CD4-positive, alpha-beta T cell treated with Interleukin-17A for 1 hour (primary cell): ENCODE data around the gene DEPDC1B.
"Not testable (repeated sequence)": the region's sequence is repeated elsewhere in the genome, so short reads cannot be mapped to it uniquely, and the experiment has no call there.

Source experiments
- DNase-seq: peaks from one replicate; pipeline ENCODE4 v3.0.0-alpha.2; 2020

DEPDC1B gene

DNA sequence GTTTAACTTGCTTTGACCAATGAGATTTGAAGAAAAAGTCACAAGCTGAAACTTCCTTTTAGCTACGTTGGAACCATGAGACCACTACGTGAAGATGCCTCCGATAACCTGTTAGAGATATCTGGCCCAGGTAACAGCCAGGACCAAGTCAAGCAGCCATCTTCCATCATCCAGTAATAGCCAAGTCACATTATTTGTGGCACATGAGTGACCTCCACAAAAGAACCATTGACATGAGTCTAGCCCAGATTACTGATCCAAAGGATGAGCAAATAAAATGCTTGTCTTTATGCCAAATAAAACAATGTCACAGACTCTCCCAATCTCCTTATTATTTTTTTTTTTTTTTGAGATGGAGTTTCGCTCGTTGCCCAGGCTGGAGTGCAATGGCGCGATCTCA is 1.6 kb downstream of the DEPDC1B start:
- DNase-seq = no peak

DNA sequence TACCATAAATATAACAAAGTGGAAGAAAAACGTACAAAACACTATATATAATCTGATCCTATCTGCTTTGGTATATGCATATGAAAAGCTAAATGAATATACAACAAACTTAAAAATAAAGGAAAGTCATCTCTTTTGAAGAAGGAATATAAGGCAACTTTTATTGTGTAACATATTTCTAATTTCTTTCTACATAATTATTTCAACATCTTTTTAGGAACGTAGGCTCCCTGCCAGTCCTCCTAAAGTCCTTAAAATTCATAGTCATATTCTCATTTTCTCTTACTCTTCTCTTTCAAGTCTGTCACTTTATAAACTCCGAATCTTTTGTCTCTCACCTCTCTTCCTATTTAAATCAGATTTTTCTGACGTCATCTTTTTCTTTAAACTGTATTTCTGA is 9.6 kb downstream of the DEPDC1B start:
- no peak for DNase-seq

DNA sequence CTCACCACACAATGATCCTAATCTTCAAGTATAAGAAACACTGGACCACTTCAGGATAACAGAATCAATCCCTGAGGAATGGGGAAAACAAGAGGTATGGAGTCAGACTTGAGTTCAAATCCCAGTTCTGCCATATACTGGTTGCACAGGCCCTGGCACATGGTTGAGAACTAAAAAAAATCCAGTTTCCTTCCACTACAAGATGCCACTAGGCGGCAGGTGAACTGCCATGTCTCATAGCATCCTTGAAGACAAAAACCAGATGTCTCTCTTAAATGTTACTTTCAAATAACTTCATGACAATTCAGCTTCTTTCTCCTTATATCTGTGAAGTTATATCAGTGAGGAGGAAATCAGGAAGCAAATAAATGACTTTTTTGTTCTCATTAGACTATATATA is 11.0 kb downstream of the DEPDC1B start:
- no peak for DNase-seq

DNA sequence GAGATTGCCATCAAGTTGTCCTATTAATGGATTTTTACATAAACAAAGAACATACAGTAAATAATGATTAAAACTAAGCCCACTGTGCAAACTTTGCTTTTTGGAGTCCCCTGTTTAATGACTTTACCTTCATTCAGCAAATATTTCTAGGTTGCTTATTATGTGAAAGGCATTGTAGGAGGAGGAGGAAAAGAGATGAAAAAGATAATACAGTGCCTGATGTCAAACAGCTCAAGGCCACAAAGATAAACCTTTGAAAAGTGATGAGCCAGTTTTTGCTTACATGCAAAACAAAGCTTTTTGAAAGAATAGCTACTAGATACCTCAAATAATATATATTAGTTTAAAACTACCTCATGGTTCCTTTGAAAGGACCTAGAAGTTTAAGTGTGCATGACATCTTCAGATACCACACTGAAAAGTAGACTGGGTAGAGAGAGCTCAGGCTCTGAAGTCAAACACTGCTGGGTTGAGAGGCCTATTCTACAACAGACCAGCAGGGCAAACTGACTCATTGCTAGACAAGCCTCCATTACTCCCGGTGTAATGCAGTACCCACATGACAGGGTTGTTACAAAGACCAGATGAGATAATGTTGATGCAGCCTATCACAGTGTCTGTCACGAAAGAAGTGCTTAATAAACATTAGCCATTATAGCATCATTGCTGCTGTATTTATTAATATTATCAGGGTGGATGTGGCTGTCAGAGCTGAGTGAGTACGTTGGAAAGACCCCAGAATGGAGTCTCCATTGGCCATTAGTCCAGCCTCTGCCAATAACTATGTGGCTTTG is 11.8 kb downstream of the DEPDC1B start:
- peak; percentile 31 for DNase-seq

DNA sequence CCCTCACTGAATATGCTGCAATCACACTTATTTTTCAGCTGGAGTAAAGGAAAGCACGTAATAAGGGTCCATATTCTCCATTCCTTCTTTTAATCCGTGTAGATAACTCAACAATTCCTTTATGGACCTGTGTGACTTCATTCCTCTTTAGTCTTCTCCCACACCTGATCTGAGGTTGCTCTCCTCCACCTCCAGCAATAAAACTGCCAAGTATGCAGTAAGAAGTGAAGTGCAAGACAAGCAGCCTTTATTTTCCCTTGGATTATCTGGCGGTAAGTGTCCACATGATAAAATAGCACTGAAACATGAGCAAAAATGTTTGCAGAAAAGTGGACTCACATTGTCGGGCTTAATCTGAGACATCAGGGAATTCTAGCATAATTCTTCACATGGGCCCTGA is 13.8 kb downstream of the DEPDC1B start:
- no peak for DNase-seq

DNA sequence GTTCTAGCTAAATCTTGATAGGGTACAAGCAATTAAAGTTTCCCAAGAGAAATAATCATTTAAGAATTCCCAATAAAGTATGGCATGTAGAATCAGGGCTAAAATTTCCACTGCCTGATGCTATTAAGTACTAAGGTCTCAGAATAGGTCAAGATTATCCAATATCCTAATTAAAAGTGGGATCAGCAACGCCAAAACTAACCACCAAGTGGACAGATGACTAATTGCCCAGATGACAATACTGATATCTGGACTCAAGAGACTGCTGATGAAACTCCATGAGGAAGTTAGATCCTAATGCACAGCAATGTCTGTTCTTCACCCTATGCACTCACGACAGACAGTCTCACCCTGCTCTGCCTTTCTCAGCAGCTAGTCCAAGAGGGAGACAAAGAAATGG is 14.3 kb downstream of the DEPDC1B start:
- DNase-seq = no peak

DNA sequence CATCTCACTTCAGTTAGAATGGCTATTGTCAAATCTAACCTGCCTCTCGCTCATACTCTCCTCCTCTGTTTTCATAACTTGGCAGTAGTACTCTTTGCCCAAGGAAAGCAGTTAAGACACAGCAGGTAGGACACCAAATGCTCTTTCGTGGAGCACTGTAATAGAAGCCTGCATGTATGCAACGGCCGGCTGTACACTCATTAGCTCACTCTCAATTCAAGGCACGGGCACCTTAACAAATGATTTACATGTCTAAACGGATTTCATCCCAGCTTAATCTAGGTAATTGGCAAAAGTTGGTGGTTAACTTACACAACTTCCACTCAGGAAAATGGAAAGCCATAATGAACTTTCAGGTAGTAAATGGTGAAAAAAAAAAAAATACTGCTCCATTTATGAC is 14.9 kb downstream of the DEPDC1B start:
- no peak for DNase-seq

DNA sequence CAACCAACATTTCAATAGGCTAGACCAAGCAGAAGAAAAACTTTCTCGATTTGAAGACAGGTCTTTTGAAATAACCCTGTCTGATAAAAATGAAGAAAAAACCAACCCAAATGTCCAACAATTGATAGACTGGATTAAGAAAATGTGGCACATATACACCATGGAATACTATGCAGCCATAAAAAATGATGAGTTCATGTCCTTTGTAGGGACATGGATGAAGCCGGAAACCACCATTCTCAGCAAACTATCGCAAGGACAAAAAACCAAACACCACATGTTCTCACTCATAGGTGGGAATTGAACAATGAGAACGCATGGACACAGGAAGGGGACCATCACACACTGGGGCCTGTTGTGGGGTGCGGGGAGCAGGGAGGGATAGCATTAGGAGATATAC is 18.0 kb downstream of the DEPDC1B start:
- not testable (repeated sequence) for DNase-seq

DNA sequence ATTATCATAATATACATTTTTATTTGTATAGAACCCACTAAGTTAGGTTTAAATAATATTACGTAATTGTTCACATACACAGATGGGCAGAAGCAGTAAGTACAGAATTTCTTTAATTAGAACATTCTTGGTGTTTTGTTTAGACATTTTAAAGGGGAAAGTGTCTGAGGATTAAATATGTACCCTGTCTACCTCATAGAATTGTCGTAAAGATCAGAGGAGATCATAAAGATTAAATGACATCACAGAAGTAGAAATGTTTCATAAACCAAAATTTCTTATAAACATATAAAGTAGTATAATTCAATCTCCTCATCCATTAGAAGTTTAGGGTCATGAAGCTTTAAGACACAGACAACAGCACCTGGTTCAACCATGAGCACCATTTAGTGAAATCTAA is 20.1 kb downstream of the DEPDC1B start:
- DNase-seq = no peak

DNA sequence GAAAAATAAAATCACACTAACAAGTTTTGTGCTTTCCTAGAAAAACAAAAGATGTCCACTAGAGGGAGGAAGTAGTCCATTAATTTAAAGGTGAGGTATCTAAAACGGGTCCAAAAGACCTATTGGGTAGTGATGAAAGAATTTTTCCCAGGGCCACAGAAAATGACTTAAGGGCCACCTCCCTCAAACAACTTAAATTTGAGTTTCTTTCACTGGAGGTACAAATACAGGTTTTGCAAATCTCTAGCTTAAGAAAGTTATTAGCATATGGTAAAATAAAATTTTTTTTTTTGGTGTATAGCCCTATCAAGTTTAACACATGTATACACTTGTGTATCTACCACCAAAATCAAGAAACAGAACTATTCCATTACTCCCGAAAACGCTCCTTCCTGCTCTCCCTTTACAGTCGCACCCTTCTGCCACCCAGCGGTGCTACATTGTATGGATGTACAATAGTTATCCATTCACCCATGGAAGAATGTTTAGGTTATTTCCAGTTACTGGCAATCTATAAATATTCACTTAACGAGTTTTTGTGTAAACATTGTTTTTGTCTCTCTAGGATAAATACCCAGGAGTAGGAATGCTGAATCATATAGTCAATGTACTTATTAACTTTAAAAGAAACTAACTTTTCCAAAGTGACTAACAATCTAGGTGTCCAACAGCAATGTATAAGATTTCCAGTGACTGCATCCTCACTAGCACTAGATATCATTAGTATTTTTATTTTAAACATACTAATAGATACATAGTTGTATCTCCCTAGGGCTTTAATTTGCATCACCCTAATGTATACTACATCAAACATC is 21.9 kb downstream of the DEPDC1B start:
- peak; percentile 62 for DNase-seq

DNA sequence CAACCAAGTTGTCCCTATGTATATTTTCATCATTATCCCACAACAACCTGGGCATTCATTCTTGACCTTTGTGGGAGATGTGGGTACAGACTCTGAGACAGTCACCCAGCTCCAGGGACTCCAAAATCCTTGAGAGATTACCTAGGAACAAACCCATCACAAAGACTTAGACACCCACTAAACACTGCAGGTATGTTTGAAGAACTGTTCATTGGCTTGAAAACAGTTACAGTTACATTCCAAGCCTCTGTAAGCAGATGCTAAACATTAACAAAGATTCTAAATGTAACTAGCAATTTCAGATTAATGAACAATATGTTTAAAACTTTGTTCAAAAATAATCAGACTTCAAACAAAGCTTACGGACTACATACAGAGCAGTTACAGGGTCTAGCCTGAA is 24.7 kb downstream of the DEPDC1B start:
- no peak for DNase-seq

DNA sequence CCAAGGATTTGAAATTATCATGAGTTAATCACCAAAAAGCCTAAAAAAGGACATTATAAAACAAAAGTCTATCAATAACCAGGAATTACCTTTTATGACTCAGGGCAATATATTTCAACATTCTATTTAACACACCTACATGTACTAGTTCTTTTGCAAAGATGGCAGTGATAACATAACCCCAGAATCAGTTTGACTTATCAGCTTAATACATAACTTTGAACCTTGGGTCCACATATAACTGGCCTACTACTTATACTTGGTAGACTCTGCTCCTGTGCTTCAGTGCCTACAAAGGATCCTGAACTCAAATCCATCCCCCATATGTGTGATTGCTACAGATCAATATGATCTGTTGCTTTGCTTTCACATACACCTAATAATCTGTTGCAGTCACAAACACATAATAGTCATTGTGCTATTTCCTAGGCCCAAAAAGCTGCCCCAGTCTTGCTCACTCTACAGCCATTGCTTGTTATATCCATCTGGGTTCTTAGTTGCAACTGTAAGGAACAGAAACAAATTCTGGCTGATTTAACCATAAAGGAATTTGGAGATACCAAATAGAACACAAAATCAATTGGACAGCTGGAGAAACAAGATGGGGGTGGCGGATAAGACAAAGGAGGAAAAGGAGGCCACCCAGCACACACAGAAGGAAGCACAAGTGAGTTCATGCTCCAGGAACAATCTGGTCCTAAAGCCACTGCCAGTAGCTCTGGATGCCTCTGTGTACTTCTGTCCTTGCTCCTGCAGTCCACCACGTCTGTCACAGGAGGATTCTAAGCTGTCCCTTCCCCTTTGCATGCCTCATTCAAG is 25.5 kb downstream of the DEPDC1B start:
- no peak for DNase-seq

DNA sequence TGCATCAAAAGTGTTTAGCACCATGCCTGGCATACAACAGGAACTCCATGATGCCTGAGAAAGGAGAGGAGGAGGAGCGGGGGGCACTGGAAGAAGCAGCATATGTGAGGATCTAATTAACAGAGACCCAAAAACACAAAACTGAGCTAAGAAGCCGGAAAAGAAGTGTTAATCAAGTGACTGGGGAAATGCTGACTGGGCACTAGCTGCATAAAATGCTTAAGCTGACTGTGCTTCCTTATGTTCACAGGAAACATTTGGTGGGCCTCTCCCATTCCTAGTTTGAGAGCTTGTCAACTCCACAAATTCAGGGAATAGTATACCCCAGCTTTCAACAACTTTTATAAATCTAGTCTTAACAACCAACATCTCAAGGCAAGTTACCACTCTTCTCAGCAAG is 26.6 kb downstream of the DEPDC1B start:
- DNase-seq = no peak

DNA sequence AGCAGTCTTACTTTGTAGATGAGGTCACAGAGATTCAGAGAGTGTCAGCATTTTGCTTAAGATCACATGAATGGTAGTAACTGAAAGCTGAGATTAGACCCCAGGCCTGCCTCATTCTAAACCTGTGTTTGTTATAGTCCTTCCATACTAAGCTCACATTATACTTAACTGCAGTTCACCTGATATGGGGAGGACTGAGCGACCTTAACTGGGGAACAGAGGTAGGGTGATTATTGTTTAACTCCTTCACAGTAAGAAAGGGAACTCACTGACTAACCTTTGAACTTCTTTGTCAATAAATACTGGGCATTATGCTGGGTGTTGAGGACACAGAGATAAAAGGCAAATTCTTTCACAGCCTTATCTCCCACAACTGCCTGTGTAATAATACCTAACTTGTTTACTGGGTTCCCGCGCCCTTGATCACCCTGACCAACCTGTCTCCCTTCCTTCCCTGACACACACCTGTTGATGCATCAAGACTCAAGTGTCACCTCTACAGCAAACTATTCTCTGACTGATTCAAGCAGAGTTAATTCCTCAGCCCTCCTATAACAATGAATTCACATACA is 27.2 kb downstream of the DEPDC1B start:
- no peak for DNase-seq

DNA sequence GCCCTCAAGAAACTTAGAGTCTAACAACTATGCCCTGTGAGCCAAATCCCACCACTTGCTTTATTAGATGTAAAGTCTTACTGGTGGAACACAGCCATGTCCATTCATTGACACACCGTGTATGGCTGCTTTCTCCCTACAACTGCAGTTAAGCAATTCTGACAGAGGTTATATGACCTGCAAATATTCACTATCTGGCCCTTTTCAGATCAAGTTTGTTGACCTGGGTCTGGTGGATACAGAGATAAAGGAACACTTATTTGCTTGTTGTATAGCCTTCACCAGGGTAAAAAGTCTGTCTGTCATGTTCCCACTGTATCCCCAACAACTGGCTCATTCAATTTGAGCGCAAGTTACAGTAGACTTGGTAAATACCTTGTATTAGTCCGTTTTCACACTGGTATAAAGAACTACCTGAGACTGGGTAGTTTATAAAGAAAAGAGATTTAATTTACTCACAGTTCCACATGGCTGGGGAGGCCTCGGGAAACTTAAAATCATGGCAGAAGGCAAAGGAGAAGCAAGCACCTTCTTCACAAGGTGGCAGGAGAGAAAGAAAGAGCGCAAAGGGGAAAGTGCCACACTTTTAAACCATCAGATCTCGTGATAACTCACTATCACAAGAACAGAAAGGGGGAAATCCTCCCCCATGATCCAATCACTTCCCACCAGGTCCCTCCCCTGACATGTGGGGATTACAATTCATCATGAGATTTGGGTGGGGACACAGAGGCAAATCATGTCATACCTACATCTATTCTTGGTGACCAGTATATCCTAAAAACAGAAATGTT is 27.9 kb downstream of the DEPDC1B start:
- no peak for DNase-seq

DNA sequence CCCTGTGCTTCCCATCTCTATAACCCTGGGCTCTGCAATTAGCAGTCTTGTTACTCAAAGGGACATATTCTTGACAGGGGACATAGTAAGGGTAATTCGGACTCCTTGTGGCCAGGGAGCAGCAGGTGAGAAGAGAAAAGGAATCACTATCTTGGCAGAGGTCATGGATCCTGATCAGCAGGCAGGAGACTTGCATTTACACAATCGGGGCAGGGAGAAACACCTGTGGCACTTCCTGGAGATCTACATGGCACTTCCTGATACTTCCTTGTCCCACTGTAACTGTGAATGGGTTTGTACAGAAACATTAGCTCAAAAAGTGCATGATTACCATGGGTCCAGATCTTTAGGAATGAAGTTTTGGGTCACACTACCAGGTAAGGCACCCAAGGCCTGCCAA is 29.2 kb downstream of the DEPDC1B start:
- DNase-seq = no peak

DNA sequence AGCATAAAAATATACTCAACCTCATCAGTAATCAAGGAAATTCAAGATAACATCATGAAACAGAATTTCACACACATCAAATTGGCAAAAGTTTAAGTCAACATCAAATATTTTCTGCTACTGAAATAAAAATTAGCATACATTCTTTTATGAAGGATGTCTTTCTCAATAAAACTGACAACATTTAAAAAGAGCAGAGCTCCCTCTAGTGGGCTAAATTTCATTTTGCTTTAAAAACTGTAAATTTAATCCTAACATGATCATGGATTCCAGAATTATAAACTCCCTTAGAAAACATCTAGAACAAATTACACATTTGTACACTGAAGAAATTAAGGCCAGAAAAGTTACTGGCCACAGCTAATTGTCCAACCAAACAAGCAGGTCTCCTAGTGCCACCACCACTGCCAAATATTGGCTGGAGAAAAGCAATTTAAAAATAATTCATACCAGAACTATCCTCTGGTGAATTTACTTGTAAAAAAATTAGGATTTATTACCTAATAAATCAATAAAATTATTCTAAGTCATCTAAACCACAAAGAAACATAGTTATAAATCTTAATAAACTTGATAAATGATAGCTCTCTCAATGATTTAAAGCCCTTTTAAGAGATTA is 31.2 kb downstream of the DEPDC1B start:
- DNase-seq = peak; percentile 48

DNA sequence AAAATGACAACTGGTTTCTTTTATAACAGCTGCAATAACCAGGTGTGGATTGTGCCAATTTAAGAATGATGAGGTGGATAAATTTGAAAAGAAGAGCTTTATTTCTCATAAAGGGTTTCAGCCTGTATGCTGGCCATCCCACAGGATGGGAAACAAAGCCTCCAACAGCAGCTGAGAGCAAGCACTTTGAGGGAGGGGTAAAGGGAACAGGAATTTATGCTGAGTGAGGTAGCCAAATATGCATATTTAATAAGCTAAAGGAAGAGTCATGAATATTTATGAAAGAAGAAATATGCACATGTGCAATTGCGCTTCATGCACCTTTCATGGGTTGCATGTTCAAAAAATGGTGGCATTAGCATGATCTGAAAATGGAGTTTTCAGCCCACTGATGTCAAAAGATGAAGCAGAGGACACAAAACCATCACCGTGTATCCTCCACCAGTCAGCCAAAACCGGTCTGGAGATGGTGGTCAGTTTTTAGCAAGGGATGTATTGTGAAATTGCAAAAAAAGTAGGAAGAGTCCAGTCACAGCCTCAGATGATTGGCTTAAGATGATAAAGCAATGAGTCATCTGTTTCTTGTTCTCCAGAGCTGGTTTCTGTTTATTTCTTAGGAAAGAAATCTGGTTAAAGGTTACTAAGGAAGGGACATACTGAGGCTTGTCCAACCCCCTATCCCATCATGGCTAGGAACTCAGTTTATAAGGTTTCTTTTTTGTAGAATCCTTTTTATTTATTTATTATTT is 47.9 kb downstream of the DEPDC1B start:
- DNase-seq = no peak

DNA sequence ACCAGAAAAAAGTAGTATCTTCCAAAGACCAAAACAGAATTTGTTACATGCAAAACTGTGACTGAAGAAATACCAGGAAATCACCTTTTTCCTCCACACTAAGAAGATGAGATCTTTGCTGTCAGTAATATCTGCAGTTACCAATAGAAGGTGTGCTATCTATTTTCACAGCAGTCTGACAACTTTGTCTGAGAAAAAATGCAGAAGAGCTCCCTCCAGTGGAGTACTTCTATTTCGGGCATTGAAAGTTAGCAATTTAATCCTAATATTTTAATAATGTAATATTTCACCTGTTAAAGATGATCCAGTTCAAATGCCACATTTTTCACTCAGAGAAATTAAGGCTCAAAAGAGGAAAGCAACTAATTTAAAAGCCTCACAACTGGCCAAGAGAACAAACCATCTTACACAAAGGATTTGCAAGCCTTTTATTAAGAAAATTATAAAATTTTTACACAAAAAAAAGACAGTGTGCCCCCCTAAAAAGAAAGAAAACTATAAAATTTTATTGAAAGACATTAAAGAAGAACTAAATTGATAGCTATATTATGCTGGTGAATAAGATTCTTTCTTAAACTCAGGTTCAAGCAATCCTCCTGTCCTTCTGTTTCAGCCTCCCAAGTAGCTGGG is 50.6 kb downstream of the DEPDC1B start:
- DNase-seq = peak; percentile 32

DNA sequence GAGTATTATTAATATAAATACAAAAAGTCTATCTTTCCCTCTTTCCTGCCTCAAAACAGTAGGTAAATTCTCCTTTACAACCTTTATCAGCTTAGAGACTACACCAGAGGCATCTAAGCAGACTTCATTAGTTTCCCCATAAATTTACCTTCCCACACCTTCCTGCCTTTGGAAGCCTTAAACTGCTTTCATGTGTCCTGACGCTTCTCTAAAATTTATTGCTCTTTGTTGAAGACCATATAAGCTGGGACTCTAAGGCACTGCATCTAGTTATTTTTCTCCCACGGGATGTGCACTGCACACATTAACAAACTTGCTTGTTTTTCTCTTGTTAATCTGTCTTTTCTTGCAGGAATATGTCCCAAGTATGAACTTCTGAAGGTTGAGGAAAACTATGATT is 51.8 kb downstream of the DEPDC1B start:
- no peak for DNase-seq

DNA sequence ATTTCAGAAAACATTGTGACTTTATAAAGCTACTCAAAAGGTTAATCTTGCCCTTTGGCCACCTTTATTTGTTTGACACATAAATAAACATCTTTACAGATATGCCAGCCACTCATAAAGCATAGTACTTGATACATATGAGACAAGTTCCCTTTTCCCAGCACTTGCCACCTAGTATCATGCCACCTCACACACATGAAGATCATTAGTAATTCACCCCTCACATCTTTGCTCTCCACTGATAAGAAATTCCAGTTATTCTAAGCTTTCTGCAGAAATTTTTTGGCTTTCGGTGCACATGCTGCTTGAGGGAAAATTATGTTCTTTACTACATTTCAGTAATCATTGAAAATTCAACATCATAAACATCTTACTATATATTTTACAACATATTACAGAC is 59.1 kb downstream of the DEPDC1B start:
- no peak for DNase-seq
